Panc1 (cell line): ENCODE measurements around the gene ZSCAN25. TPM values are rescaled to one million over a fixed set of nuclear protein-coding genes. Genes with fewer than 3 reads are reported as not detected.

Source experiments
- ATAC-seq: fragments of 200-7000 bp; cut with Tn5 transposase; 2 replicates; pipeline ENCODE4 v1.9.1; 2020; ENCODE audit warnings: mild to moderate bottlenecking, moderate library complexity
- BruUV-seq: library from RNA; stranded (reverse); fragments of 400-500 nt; replicated peaks from 2 replicates; lab custom pipeline; 2021; lab: Mats Ljungman, UMichigan
- CTCF ChIA-PET: fragments of 300-600 bp; sonication (Branson Sonifier 250); formaldehyde crosslinking; loops from one replicate; lab custom pipeline; 2022; ENCODE audit warnings: antibody characterized with exemption; lab: Charles Lee
- POLR2A ChIA-PET: fragments of 300-600 bp; sonication (Branson Sonifier 250); formaldehyde crosslinking; loops from one replicate; lab custom pipeline; 2022; ENCODE audit warnings: antibody characterized with exemption; lab: Charles Lee
- DNase-seq: peaks from one replicate; pipeline ENCODE4 v3.0.0-alpha.2; 2010; ENCODE audit warnings: low read depth, low spot score
- H3K27ac ChIP-seq: 2 replicates; pipeline ENCODE4 v1.5.1; 2011; ENCODE audit warnings: mild to moderate bottlenecking, low read length, inconsistent platforms
- H3K27me3 ChIP-seq: fragments of 200-500 bp; sonication (Bioruptor generic); 2 replicates; pipeline ENCODE4 v1.6.0; 2014; ENCODE audit warnings: low read length, inconsistent platforms; ENCODE audit not compliant: control insufficient read depth, insufficient read depth
- H3K36me3 ChIP-seq: fragments of 200-500 bp; sonication (Bioruptor generic); 2 replicates; pipeline ENCODE4 v1.5.1; 2014; ENCODE audit warnings: inconsistent platforms, mild to moderate bottlenecking, low read length, moderate library complexity; ENCODE audit not compliant: control insufficient read depth, insufficient read depth
- H3K4me1 ChIP-seq: 2 replicates; pipeline ENCODE4 v1.5.1; 2011; ENCODE audit warnings: inconsistent platforms, mild to moderate bottlenecking, low read length, moderate library complexity; ENCODE audit not compliant: control insufficient read depth, insufficient read depth
- H3K4me3 ChIP-seq, 2 experiments: 2 replicates each; pipeline ENCODE4 v1.5.1; 2011 to 2012; ENCODE audit warnings: low read depth in 2 of 2, low read length in 2 of 2, mild to moderate bottlenecking in 2 of 2, inconsistent platforms in 1 of 2, moderate library complexity in 1 of 2
- H3K9me3 ChIP-seq: fragments of 200-500 bp; sonication (Bioruptor generic); 2 replicates; pipeline ENCODE4 v1.5.1; 2014; ENCODE audit warnings: low read depth, mild to moderate bottlenecking, inconsistent platforms, low read length, moderate library complexity; ENCODE audit not compliant: control insufficient read depth, insufficient read depth
- POLR2AphosphoS5 ChIP-seq: IDR thresholded peaks from 2 replicates; pipeline ENCODE4 v1.6.1; 2012; ENCODE audit warnings: mild to moderate bottlenecking, low read depth, low read length, moderate library complexity
- SIN3A ChIP-seq: IDR thresholded peaks from 2 replicates; pipeline ENCODE4 v1.6.1; 2012; ENCODE audit warnings: low read depth, mild to moderate bottlenecking, low read length, moderate library complexity, borderline replicate concordance; ENCODE audit not compliant: insufficient read depth
- TCF7L2 ChIP-seq: IDR thresholded peaks from 2 replicates; pipeline ENCODE4 v1.6.1; 2011; ENCODE audit warnings: mild to moderate bottlenecking, low read depth, low read length, inconsistent platforms
- in situ Hi-C: cut with HindIII; loops from 2 replicates; pipeline ENCODE4 v1.10.0; 2016; ENCODE audit warnings: low sequenced_read_pairs, low pct_unique_long_range_greater_than_20kb
- intact Hi-C: fragments of 100-400 bp; cut with micrococcal nuclease; formaldehyde crosslinking; loops from one replicate; pipeline ENCODE4 v1.10.0; 2022; ENCODE audit not compliant: unreplicated experiment
- total RNA-seq: library from RNA; stranded (reverse); gene quantifications from one replicate; pipeline ENCODE4 v1.2.1, GENCODE V29; 2021; ENCODE audit not compliant: unreplicated experiment
- TF ChIP-seq, protein P1 (sequence below), 2 experiments: IDR thresholded peaks; 2 replicates each; pipeline ENCODE4 v1.6.1; 2011 to 2012; ENCODE audit warnings: low read depth in 2 of 2, control low read depth in 1 of 2, low read length in 1 of 2, mild to moderate bottlenecking in 1 of 2, moderate library complexity in 1 of 2; ENCODE audit not compliant: insufficient read depth in 1 of 2
- TF ChIP-seq, protein P2 (sequence below): fragments of 450-650 bp; IDR thresholded peaks from 2 replicates; pipeline ENCODE4 v1.5.1; 2017; ENCODE audit warnings: mild to moderate bottlenecking

ZSCAN25 gene
- total RNA-seq, 1 experiment from 2014 or later = 14.8 TPM

DNA sequence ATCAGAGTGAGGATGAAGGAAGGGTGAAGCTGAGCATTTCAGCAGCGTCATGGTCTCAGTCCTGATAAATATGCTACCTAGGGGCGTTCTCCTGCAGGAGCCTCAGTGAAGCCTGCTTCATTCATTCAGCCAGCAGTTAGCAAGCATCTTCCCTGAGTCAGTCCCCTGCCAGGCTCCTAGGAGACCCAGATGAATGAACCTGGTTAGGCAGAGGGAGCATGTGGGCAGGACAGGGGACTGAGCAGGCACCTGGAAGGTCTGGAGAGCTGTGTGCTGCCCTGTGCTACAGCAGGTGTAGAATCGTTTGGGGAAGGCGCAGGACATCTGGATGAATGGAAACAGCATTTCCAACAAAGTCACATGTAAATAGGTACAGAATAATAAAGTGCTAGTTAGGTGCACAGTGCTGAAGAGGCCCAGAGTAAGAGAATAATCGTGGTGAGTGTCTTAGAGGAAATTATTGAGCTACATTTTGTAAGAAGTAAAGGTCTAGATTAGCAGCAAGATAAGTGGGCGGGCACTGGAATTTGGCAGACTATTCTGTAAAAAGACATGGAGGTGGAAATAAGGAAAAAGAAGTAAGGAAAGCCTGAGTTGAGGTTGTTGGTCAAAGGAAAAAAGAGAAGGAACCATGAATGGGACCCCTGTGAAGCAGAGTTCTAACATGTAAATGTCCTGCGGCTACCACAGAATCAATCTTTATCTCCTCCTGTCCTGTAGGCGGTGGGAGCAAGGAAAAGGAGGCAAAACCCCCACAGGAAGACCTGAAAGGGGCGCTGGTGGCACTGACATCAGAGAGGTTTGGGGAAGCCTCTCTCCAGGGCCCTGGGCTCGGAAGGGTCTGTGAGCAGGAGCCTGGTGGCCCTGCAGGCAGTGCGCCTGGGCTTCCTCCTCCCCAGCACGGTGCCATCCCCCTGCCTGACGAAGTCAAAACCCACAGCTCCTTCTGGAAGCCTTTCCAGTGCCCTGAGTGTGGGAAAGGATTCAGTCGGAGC, 12.0 kb downstream of the ZSCAN25 start:
- intact Hi-C loops = no loop called here
- POLR2A ChIA-PET = no interaction called here
- Histone ChIP-seq H3K36me3 (peaks cover 17% of the 10 kb centered on the region), H3K27me3 (no peaks in the 10 kb centered on the region), H3K9me3 (no peaks in the 10 kb centered on the region), H3K4me3 (no peak overlapping the region), H3K4me1 (no peaks in the 10 kb centered on the region), H3K27ac (no peak overlapping the region)
- DNase-seq (no peak), ATAC-seq (no peak)
- CTCF ChIA-PET = no interaction called here
- no peak for TF ChIP-seq TCF7L2
- TF ChIP-seq, protein P1, sequence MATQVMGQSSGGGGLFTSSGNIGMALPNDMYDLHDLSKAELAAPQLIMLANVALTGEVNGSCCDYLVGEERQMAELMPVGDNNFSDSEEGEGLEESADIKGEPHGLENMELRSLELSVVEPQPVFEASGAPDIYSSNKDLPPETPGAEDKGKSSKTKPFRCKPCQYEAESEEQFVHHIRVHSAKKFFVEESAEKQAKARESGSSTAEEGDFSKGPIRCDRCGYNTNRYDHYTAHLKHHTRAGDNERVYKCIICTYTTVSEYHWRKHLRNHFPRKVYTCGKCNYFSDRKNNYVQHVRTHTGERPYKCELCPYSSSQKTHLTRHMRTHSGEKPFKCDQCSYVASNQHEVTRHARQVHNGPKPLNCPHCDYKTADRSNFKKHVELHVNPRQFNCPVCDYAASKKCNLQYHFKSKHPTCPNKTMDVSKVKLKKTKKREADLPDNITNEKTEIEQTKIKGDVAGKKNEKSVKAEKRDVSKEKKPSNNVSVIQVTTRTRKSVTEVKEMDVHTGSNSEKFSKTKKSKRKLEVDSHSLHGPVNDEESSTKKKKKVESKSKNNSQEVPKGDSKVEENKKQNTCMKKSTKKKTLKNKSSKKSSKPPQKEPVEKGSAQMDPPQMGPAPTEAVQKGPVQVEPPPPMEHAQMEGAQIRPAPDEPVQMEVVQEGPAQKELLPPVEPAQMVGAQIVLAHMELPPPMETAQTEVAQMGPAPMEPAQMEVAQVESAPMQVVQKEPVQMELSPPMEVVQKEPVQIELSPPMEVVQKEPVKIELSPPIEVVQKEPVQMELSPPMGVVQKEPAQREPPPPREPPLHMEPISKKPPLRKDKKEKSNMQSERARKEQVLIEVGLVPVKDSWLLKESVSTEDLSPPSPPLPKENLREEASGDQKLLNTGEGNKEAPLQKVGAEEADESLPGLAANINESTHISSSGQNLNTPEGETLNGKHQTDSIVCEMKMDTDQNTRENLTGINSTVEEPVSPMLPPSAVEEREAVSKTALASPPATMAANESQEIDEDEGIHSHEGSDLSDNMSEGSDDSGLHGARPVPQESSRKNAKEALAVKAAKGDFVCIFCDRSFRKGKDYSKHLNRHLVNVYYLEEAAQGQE (IDR thresholded peaks at IDR 0.05; ENCODE audit: insufficient read depth in 1 of 2, low read depth in 2 of 2, low read length in 1 of 2) = no peak
- TF ChIP-seq, protein P2, sequence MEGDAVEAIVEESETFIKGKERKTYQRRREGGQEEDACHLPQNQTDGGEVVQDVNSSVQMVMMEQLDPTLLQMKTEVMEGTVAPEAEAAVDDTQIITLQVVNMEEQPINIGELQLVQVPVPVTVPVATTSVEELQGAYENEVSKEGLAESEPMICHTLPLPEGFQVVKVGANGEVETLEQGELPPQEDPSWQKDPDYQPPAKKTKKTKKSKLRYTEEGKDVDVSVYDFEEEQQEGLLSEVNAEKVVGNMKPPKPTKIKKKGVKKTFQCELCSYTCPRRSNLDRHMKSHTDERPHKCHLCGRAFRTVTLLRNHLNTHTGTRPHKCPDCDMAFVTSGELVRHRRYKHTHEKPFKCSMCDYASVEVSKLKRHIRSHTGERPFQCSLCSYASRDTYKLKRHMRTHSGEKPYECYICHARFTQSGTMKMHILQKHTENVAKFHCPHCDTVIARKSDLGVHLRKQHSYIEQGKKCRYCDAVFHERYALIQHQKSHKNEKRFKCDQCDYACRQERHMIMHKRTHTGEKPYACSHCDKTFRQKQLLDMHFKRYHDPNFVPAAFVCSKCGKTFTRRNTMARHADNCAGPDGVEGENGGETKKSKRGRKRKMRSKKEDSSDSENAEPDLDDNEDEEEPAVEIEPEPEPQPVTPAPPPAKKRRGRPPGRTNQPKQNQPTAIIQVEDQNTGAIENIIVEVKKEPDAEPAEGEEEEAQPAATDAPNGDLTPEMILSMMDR = no peak
- no peak for TF ChIP-seq POLR2AphosphoS5
- TF ChIP-seq SIN3A = no peak
- in situ Hi-C loops = no loop called here
- no TSS peak for BruUV-seq

DNA sequence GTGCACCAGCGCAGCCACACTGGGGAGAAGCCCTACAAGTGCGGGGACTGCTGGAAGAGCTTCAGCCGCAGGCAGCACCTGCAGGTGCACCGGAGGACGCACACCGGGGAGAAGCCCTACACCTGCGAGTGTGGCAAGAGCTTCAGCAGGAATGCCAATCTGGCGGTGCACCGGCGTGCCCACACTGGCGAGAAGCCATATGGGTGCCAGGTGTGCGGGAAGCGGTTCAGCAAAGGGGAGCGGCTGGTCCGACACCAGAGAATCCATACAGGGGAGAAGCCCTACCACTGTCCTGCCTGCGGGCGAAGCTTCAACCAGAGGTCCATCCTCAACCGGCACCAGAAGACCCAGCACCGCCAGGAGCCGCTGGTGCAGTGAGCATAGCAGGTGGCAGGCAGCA, 12.9 kb downstream of the ZSCAN25 start:
- ATAC-seq (no peak), DNase-seq (no peak)
- Histone ChIP-seq H3K4me3 (no peak overlapping the region), H3K9me3 (no peaks in the 10 kb centered on the region), H3K4me1 (no peaks in the 10 kb centered on the region), H3K27me3 (no peaks in the 10 kb centered on the region), H3K36me3 (peaks cover 17% of the 10 kb centered on the region), H3K27ac (no peak overlapping the region)
- in situ Hi-C loops = no loop called here
- ChIA-PET CTCF (no interaction called here), POLR2A (no interaction called here)
- TF ChIP-seq SIN3A = no peak
- no peak for TF ChIP-seq TCF7L2
- no peak for TF ChIP-seq POLR2AphosphoS5
- TF ChIP-seq, protein P2 = no peak
- TF ChIP-seq, protein P1 (IDR thresholded peaks at IDR 0.05; ENCODE audit: insufficient read depth in 1 of 2, low read depth in 2 of 2, low read length in 1 of 2) = no peak
- BruUV-seq = no TSS peak
- intact Hi-C loops = no loop called here
